Osteocyte (in vitro differentiated cells): ENCODE measurements around the gene PLAAT5. TPM values are rescaled to one million over a fixed set of nuclear protein-coding genes. Genes with fewer than 3 reads are reported as not detected.

Source experiments
- DNase-seq: peaks from one replicate; pipeline ENCODE4 v3.0.0; 2021; ENCODE audit warnings: mixed read lengths; ENCODE audit not compliant: unreplicated experiment; ENCODE audit errors: extremely low spot score
- H3K27ac Mint-ChIP-seq: one replicate; pipeline ENCODE4 v1.8.0; 2021; ENCODE audit warnings: mild to moderate bottlenecking, mixed read lengths; ENCODE audit not compliant: unreplicated experiment
- H3K27me3 Mint-ChIP-seq: one replicate; pipeline ENCODE4 v1.8.0; 2021; ENCODE audit warnings: mixed read lengths; ENCODE audit not compliant: unreplicated experiment
- H3K36me3 Mint-ChIP-seq: one replicate; pipeline ENCODE4 v1.8.0; 2021; ENCODE audit warnings: mixed read lengths; ENCODE audit not compliant: unreplicated experiment
- H3K4me1 Mint-ChIP-seq: one replicate; pipeline ENCODE4 v1.8.0; 2021; ENCODE audit warnings: mixed read lengths; ENCODE audit not compliant: unreplicated experiment
- H3K4me3 Mint-ChIP-seq: one replicate; pipeline ENCODE4 v1.8.0; 2021; ENCODE audit warnings: mild to moderate bottlenecking, moderate library complexity, mixed read lengths; ENCODE audit not compliant: unreplicated experiment
- H3K9me3 Mint-ChIP-seq: one replicate; pipeline ENCODE4 v1.8.0; 2021; ENCODE audit warnings: mixed read lengths; ENCODE audit not compliant: unreplicated experiment
- CTCF ChIP-seq: fragments of 200-600 bp; sonication (generic); IDR thresholded peaks from 2 replicates; pipeline ENCODE4 v1.5.0; 2021; ENCODE audit warnings: antibody characterized with exemption, mild to moderate bottlenecking, moderate library complexity
- total RNA-seq: library from RNA; stranded (reverse); gene quantifications from 2 replicates; pipeline ENCODE4 v1.2.1, GENCODE V29; 2021

Gene PLAAT5
- total RNA-seq, 1 donor from 2014 or later: not detected

- Mint-ChIP-seq H3K4me3 (no peak overlapping the region), H3K27me3 (peaks cover 2% of the 10 kb centered on the region), H3K27ac (no peak overlapping the region), H3K9me3 (no peaks in the 10 kb centered on the region), H3K36me3 (no peaks in the 10 kb centered on the region), H3K4me1 (peaks cover 11% of the 10 kb centered on the region)
- DNase-seq: no peak
- TF ChIP-seq CTCF: no peak
Observed at GRCh38 chr11:63511048-63511748, 20.2 kb upstream of the PLAAT5 start.

GRCh38 chr11:63510360-63511047 is 19.5 kb upstream of the PLAAT5 start:
- H3K27ac Mint-ChIP-seq: no peak overlapping the region
- H3K36me3 Mint-ChIP-seq: no peaks in the 10 kb centered on the region
- DNase-seq: no peak
- no peaks in the 10 kb centered on the region for H3K9me3 Mint-ChIP-seq
- TF ChIP-seq CTCF: no peak
- no peak overlapping the region for H3K4me3 Mint-ChIP-seq
- H3K4me1 Mint-ChIP-seq: peaks cover 11% of the 10 kb centered on the region
- H3K27me3 Mint-ChIP-seq: peaks cover 2% of the 10 kb centered on the region

GRCh38 chr11:63508745-63509144 is 17.8 kb upstream of the PLAAT5 start:
- H3K36me3 Mint-ChIP-seq: no peaks in the 10 kb centered on the region
- no peak for DNase-seq
- H3K4me3 Mint-ChIP-seq: no peak overlapping the region
- peaks cover 8% of the 10 kb centered on the region for H3K27me3 Mint-ChIP-seq
- no peak overlapping the region for H3K27ac Mint-ChIP-seq
- no peaks in the 10 kb centered on the region for H3K9me3 Mint-ChIP-seq
- TF ChIP-seq CTCF: no peak
- H3K4me1 Mint-ChIP-seq: peaks cover 11% of the 10 kb centered on the region

GRCh38 chr11:63508009-63508408 is 17.0 kb upstream of the PLAAT5 start:
- H3K27ac Mint-ChIP-seq: no peak overlapping the region
- H3K9me3 Mint-ChIP-seq: no peaks in the 10 kb centered on the region
- H3K4me1 Mint-ChIP-seq: peaks cover 11% of the 10 kb centered on the region
- TF ChIP-seq CTCF: peak; percentile 24
- H3K4me3 Mint-ChIP-seq: no peak overlapping the region
- no peaks in the 10 kb centered on the region for H3K36me3 Mint-ChIP-seq
- no peak for DNase-seq
- peaks cover 8% of the 10 kb centered on the region for H3K27me3 Mint-ChIP-seq

- DNase-seq: no peak
- peaks cover 8% of the 10 kb centered on the region for H3K27me3 Mint-ChIP-seq
- no peak overlapping the region for H3K4me3 Mint-ChIP-seq
- TF ChIP-seq CTCF: no peak
- peaks cover 11% of the 10 kb centered on the region for H3K4me1 Mint-ChIP-seq
- no peak overlapping the region for H3K27ac Mint-ChIP-seq
- H3K36me3 Mint-ChIP-seq: no peaks in the 10 kb centered on the region
- no peaks in the 10 kb centered on the region for H3K9me3 Mint-ChIP-seq
Observed at GRCh38 chr11:63507511-63507910, 16.5 kb upstream of the PLAAT5 start.
